ENCODE measurements around the gene HRC.

The HRC gene

DNA sequence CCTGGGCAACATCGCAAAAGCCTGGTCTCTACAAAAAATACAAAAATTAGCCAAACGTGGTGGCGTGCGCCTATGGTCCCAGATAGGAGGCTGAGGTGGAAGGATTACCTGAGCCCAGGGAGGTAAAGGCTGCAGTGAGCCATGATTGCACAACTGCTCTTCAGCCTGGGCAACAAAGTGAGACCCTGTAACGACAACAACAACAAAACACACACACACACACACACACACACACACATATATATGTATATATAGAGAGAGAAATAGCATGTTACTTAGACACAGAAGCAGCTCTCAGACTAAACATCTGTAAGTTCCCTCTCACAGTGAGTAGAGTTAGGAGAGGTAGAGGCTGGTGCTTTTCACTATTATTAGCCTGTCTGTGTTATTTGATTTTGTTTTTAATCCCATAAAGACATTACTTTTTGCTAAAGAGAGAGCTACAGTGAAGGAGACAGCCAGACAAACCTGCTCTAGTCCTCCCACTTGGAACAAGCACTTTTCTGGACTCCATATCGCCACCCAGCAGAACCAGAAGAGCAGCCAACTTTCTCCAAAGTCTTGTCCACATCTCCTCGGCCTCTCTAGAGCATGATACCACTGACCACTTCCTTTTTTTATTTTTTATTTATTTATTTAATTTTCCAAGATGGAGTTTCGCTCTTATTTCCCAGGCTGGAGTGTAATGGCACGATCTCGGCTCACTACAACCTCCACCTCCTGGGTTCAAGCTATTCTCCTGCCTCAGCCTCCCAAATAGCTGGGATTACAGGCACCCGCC is 43.8 kb downstream of the HRC start:
- DNase-seq = no peak

DNA sequence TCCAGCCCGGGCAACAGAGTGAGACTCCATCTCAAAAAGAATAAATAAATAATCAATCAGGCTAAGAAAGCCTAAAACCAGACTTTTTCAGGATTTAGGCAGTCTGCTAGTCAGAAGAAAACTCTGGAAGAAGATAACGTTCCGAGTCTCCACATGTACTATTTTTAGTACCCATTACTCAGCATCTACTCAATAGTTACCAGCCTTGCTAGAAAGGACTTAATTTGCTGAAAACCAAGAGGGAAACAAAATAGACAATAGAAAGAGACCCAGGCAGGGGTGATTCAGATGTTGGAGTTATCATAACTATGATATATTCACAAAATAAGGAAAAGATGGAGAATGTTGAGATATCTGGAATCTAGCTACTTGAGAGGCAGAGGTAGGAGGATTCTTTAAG is 44.6 kb downstream of the HRC start:
- no peak for DNase-seq

DNA sequence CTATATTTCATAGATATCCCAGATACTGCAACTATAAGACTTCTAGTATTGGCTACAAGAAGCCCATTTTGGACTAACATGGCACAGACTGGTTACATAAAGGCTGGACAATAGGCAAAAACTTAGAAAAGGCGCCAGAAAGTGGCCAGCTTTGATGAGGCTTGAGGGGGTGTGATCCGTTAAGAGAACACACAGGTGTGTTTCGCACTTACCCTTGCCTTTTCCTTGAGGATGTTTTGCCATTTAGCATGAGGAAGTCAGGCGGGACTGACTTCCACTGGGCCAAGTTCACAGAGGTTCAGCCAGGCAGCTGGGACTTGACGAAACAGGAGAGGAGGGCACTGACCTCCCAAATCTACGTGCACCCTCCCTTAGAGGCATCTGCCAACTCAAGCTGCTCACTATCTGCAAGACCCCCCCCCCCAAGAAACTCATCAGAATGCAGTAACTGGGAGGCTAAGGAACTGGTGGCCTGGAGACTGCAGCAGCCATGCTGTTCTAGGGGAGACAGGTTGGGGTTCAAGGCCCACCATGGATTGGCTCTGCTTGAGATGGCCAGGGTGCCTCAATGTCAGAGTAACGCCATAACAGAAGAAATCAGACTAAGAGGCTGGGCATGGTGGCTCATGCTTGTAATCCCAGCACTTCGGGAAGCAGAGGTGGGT is 45.5 kb downstream of the HRC start:
- no peak for DNase-seq

DNA sequence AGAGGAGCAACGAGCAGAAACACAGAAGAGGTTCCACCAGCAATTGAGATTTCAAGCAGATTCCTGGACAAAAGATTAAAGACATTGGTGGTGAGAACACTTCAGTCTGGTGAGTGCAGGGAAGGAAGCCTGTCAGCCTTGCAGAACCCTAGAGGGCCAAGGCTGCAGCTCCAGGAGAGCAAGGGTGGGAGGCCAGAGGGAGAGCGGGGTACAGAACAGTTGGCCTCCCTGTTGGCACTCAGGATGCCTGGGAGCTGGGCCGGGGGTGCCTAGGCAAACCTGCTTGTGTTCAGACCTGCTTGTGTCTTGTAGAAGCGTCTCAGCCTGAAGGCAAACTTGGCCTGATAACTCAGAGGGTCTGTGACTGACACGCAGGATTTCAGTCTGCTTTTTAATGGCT is 46.1 kb downstream of the HRC start:
- DNase-seq = no peak

DNA sequence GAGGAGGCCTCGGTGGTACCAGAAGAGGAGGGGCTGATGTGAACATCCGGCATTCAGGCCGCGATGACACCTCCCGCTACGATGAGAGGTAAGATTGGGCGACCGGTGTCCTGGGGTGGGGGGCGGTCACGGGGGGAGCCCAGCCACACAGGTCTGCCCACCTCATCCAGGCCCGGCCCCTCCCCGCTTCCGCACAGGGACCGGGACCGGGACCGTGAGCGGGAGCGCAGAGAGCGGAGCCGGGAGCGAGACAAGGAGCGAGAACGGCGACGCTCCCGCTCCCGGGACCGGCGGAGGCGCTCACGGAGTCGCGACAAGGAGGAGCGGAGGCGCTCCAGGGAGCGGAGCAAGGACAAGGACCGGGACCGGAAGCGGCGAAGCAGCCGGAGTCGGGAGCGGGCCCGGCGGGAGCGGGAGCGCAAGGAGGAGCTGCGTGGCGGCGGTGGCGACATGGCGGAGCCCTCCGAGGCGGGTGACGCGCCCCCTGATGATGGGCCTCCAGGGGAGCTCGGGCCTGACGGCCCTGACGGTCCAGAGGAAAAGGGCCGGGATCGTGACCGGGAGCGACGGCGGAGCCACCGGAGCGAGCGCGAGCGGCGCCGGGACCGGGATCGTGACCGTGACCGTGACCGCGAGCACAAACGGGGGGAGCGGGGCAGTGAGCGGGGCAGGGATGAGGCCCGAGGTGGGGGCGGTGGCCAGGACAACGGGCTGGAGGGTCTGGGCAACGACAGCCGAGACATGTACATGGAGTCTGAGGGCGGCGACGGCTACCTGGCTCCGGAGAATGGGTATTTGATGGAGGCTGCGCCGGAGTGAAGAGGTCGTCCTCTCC is 47.4 kb downstream of the HRC start:
- no peak for DNase-seq

DNA sequence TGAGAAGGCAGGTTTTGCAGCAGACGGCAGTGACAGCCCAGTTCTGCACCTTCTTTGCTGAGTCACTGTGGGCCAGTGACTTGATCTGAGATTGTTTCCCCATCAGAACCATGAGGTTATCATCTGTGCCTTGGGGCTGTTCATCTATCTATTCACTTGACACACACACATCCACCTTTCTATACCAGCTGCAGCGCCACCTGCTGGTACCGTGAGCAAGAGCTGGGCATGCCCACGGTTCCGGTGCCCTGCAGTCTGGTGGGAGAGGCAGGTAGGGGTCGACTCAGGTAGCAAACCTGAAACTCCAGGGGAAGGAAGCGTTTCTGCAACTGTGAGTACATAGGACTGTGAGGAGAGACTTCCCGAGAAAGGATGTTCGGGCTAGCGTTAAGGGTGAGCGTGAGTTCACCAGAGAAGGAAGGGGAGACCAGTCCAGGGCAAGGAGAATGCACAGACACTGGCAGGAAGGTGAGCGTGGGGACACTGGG is 48.5 kb downstream of the HRC start:
- DNase-seq = peak; percentile 5

DNA sequence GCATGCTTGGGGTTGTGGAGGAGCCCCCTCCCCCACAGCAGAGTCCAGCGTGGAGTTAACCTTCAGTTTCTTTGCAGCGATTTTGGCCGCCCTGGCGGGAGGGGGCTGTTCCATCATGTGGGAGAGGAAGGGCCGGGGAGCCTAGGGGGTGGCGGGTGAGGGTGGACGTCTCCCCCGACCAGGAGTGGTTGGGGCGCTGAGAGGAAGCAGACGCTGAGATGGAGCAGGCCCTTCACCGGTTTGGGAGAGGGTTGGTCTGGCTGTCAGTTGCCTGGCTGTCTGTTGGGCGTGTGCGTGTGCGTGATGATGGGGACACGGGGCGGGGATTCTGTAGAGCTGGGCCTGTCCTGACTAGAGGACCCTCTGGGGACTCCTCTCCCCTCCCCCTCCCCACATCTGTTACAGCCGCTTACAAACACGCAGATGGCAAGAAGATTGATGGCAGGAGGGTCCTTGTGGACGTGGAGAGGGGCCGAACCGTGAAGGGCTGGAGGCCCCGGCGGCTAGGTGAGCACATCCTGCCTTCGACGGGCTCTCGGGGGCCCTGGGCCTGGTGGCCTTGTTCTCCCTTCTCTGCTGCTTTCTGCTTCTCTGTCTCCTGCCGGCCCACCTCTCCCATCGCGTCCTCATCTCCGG is 50.8 kb downstream of the HRC start:
- DNase-seq = no peak

DNA sequence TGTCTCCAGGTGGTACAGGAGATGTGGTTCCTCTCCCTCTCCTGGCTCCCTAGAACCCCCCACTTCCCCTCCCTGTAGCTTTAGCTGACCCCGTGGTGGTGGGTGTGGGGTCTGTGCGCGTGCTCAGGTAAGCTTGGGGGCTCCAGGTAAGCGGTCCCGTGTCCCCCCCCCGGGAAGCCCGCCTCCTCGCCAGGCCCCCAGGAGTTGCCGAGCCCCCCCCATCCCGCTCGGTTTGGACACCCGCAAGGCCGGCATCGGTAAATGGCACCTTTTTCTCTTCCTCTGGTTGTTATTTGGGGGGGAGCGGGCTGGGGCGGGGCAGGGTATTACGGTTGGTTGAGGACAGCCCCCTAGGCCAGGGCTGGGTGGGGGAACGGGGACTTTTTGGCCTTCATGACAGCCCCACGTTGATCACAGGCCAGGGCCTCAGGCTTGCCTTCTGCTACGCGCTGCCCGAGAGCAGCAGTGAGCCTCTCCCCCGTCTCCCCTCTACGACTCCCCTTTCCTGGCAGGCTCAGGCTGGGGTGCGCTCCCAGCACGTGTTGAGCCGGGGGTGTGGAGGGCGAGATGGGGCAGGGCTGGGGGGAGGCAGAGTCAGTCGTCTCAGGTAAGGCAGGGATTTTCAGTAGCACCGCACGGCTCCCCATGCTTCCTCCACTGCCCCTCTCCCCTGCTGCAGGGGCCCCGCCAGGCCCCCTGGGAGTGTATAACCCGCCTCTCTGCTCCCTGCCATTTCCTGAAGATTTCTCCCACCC is 51.7 kb downstream of the HRC start:
- no peak for DNase-seq

DNA sequence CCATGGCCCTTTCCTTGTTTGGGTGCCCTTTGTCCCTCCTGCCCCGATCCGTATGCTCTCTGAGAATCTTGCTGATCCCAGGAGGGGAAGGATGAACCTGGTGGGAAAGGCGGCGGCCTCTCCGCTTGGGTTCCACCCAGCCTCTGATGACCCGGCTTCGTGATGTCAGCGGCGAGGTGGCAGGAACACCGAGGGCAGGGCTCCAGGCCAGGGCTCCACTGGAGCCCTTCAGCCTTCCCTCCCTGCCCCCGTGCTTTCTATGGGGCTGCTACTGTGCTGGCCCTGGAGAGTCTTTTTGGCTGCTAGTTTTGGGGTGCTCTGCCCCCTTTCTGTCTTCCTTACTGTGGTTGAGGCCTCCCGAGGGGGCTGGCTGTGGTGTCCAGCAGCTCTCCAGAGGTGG is 52.9 kb downstream of the HRC start:
- no peak for DNase-seq

Data from SHP77 treated with DMSO at 0.1 percent for 48 hours (cell line).